AG10803 (cell line): ENCODE data around the gene TIGD1.

Experiments
- DNase-seq: peaks from one replicate; pipeline ENCODE4 v3.0.0; 2010; ENCODE audit warnings: low read depth
- H3K4me3 ChIP-seq: 2 replicates; pipeline ENCODE4 v1.5.1; 2011; ENCODE audit warnings: mild to moderate bottlenecking, low read length, control low read depth
- CTCF ChIP-seq: conservative IDR thresholded peaks from 2 replicates; pipeline ENCODE4 v1.5.1; 2011; ENCODE audit warnings: mild to moderate bottlenecking, low read length, control low read depth, inconsistent platforms

TIGD1 gene

GRCh38 chr2:232543491-232543890, 6.9 kb downstream of the TIGD1 start:
- no peak for TF ChIP-seq CTCF
- H3K4me3 ChIP-seq, result no peak overlapping the region
- DNase-seq, result no peak

- H3K4me3 ChIP-seq, result no peak overlapping the region
- DNase-seq, result no peak
- TF ChIP-seq CTCF, result no peak
Measured at GRCh38 chr2:232542715-232543467, 7.5 kb downstream of the TIGD1 start.

- no peak for TF ChIP-seq CTCF
- no peak overlapping the region for H3K4me3 ChIP-seq
- no peak for DNase-seq
Measured at GRCh38 chr2:232541961-232542714, 8.2 kb downstream of the TIGD1 start.

DNA sequence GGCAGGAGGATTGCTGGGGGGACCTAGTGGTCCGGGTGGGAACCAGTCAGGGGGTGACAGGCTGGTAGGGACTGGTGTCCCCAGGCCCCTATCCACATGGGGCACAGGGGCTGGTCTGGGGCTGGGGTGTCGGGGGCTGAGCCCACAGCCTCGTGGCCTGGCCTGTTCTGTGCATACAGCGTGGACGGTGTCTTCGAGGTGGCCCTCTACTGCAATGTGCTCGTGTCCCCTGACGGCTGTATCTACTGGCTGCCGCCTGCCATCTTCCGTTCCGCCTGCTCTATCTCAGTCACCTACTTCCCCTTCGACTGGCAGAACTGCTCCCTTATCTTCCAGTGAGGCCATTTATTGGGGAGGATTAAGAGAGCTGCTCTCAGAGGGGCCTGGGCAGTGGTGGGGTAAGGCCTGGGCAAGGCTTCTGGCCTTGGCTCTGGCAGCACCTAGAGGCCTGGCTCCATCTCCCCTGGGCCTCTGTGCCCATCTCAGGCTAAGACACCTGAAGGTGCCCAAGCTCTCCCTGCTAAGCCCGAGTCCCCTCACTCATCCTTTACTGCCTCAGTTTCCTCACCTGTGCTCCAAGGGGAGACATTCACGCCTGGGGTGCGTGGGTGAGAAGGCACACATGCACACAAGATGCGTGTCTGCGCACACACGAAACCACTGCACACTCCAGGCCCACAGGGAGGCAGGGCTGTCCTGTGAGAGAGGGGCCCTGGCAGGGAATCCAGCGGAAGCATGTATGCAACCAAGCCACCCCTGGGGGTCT, 9.0 kb downstream of the TIGD1 start:
- H3K4me3 ChIP-seq, result no peak overlapping the region
- no peak for DNase-seq
- no peak for TF ChIP-seq CTCF

DNA sequence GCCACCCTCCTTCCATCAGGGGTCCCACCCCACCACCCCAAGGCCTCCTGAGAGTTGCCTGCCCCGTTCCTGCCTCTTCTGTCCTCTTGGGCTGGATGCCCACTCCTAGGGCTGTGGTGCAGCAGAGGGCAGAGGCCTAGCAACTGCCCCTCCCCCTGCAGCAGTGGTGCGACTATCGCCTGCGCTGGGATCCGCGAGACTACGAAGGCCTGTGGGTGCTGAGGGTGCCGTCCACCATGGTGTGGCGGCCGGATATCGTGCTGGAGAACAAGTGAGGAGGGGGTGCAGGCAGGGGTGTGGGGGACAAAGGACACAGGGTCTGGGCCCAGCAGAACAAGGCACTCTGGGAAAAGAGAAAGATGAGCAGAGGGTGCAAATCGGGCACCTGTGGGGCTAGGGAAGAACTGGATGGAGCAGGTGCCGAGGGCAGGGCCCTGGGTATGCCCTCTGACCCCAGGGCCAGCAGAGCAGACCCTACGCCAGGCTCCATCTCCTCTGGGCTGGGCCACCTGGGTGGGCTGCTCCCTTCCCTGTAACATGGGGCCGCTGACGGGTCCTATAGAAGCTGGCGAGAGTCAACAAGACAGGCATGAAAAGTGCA, 9.8 kb downstream of the TIGD1 start:
- TF ChIP-seq CTCF, result no peak
- H3K4me3 ChIP-seq, result no peak overlapping the region
- DNase-seq, result no peak

DNA sequence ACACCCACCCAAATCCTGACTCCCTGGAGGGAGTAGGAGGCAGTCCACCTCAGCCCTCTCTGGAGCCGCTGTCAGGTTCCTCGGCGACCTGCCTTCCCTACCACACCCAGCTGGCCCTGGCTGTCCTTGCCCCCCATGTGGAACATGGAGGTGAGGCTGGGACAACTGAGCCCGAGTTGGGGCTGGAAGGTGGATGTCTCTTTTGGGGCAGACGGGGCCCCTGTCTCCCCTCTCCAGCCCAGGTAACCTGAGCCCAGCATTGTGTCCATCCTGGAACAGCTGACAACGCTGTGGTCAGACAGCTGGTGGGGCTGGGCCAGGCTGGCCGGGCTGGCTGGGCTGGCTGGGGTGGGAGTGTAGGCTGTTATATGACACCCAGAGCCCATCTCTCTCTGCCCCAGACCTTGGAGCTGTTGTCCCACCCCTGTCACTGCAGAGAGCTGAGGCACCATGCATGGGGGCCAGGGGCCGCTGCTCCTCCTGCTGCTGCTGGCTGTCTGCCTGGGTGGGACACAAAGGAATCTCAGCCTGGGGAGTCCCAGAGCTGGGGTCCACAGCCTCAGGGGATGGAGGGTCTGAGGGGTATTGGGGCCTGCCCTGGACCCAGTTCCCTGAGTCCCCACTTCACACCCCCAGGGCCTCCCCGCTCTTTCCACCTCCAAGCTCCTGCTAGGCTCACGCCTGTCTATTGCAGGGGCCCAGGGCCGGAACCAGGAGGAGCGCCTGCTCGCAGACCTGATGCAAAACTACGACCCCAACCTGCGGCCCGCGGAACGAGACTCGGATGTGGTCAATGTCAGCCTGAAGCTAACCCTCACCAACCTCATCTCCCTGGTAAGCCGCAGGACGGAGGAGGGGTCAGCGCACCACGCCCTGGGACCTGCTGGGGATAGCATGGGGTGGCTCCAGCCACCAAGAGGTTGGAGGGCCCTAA, 10.8 kb downstream of the TIGD1 start, which contains the start of gene CHRNG:
Gene CHRNG (plus strand): TSS at position 395 of the 934 bp plus-strand sequence. CDS start 56 bp downstream, at position 451.
- no peak for TF ChIP-seq CTCF
- no peak within 1 kb of the TSS for H3K4me3 ChIP-seq
- DNase-seq, result no peak
